Measurements from ENCODE around the gene AGRP. TPM values are rescaled to one million over a fixed set of nuclear protein-coding genes. Genes with fewer than 3 reads are reported as not detected.

Gene AGRP
- total RNA-seq, 2 experiments from 2014 or later: not detected

GRCh38 chr16:67444259-67445125 is 38.9 kb downstream of the AGRP start:
- no peaks in the 10 kb centered on the region for H3K27me3 Mint-ChIP-seq
- no peaks in the 10 kb centered on the region for H3K36me3 Mint-ChIP-seq
- CTCF ChIA-PET: interaction anchor here (0.7 to 15.6 kb wide), 5 partner anchors 10 to 363 kb away, joined by 3 to 139 read pairs (median 4); partner anchors contain the start of gene HSD11B2
- ATAC-seq (no peak), DNase-seq (no peak)
- no peak overlapping the region for H3K27ac Mint-ChIP-seq
- H3K9me3 Mint-ChIP-seq (ENCODE audit: low read depth): no peaks in the 10 kb centered on the region
- peaks cover 4% of the 10 kb centered on the region for H3K4me1 Mint-ChIP-seq
- H3K4me3 Mint-ChIP-seq: no peak overlapping the region

- ATAC-seq: no peak
- DNase-seq: no peak
- CTCF ChIA-PET: interaction anchor here (1.1 to 15.6 kb wide), 3 partner anchors 12 to 61 kb away, joined by 3 to 139 read pairs (median 4); partner anchors contain the start of gene HSD11B2
- Mint-ChIP-seq H3K36me3 (peaks cover 4% of the 10 kb centered on the region), H3K27me3 (no peaks in the 10 kb centered on the region), H3K9me3 (ENCODE audit: low read depth) (no peaks in the 10 kb centered on the region), H3K4me3 (no peak overlapping the region), H3K4me1 (peaks cover 4% of the 10 kb centered on the region), H3K27ac (no peak overlapping the region)
Measured at GRCh38 chr16:67443265-67443664, 40.1 kb downstream of the AGRP start.

- CTCF ChIA-PET: interaction anchor here (1.1 to 15.6 kb wide), 3 partner anchors 16 to 61 kb away, joined by 3 to 139 read pairs (median 4); no protein-coding TSS in a partner anchor
- peaks cover 5% of the 10 kb centered on the region for H3K4me1 Mint-ChIP-seq
- peaks cover 4% of the 10 kb centered on the region for H3K36me3 Mint-ChIP-seq
- DNase-seq (no peak), ATAC-seq (no peak)
- H3K9me3 Mint-ChIP-seq (ENCODE audit: low read depth): no peaks in the 10 kb centered on the region
- H3K27me3 Mint-ChIP-seq: no peaks in the 10 kb centered on the region
- H3K4me3 Mint-ChIP-seq: no peak overlapping the region
- H3K27ac Mint-ChIP-seq: no peak overlapping the region
Measured at GRCh38 chr16:67442581-67443255, 40.6 kb downstream of the AGRP start.

DNA sequence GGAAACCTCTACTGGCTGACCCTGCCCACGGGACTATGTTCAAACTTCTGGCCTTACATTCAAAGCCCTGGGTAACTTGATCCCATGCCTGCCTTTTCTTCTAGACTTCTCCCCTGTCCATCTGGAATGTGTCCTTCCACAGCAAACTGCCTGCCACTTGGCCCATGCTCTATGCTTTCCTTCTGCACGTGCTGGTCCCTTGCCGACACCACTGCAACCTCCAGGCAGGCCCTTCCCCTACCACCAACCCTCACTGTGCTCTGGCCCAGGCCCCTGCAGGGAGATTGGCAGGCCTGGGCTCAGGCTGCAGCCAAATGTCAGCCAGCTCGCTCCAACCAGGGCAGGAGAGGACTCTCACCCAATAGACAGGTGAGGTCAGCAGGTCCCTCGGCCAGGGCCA is 41.4 kb downstream of the AGRP start:
- Mint-ChIP-seq H3K4me1 (peaks cover 3% of the 10 kb centered on the region), H3K27me3 (no peaks in the 10 kb centered on the region), H3K27ac (no peak overlapping the region), H3K4me3 (no peak overlapping the region), H3K9me3 (ENCODE audit: low read depth) (no peaks in the 10 kb centered on the region), H3K36me3 (peaks cover 4% of the 10 kb centered on the region)
- DNase-seq: no peak
- no peak for ATAC-seq
- CTCF ChIA-PET: interaction anchor here (0.7 to 15.6 kb wide), 6 partner anchors 9 to 488 kb away, joined by 3 to 139 read pairs (median 3); partner anchors contain the start of gene HSD11B2

DNA sequence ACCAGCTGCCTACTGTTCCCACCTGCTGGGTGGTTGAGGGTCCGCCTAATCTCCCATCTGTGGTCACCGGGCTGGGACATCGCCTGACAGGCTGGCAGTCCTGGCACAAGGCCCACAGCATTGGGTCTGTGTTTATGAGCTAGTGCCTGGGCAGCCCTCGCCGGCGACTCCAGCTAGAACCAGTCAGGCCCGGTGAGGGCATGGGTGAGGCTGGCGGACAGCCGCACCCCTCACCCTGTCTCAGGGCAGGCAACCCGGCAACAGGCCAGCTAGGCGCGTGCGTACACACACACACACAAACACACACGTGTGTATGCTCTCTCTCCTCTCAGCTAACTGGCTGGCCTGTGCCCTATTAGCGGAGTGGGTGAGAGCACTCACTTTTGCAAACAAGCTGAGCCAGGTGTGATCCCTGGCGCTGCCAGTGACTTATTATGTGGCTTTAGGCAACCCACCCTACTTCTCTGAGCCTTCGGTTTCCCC is 42.0 kb downstream of the AGRP start:
- no peak for ATAC-seq
- Mint-ChIP-seq H3K36me3 (peaks cover 4% of the 10 kb centered on the region), H3K4me1 (peaks cover 3% of the 10 kb centered on the region), H3K27ac (no peak overlapping the region), H3K9me3 (ENCODE audit: low read depth) (no peaks in the 10 kb centered on the region), H3K27me3 (no peaks in the 10 kb centered on the region), H3K4me3 (no peak overlapping the region)
- no peak for DNase-seq
- CTCF ChIA-PET: interaction anchor here (0.9 to 15.6 kb wide), 4 partner anchors 10 to 24 kb away, joined by 3 to 139 read pairs (median 6); partner anchors contain the start of gene HSD11B2

GRCh38 chr16:67438824-67439393 is 44.4 kb downstream of the AGRP start:
- H3K27ac Mint-ChIP-seq: no peak overlapping the region
- H3K36me3 Mint-ChIP-seq: peaks cover 4% of the 10 kb centered on the region
- peaks cover 3% of the 10 kb centered on the region for H3K4me1 Mint-ChIP-seq
- CTCF ChIA-PET: interaction anchor here (15.6 kb wide), 1 partner anchor 13 kb away, joined by 139 read pairs; no protein-coding TSS in a partner anchor
- no peaks in the 10 kb centered on the region for H3K27me3 Mint-ChIP-seq
- ATAC-seq (no peak), DNase-seq (no peak)
- no peak overlapping the region for H3K4me3 Mint-ChIP-seq
- no peaks in the 10 kb centered on the region for H3K9me3 Mint-ChIP-seq (ENCODE audit: low read depth)

GRCh38 chr16:67438098-67438791 is 45.1 kb downstream of the AGRP start:
- DNase-seq: no peak
- peaks cover 3% of the 10 kb centered on the region for H3K4me1 Mint-ChIP-seq
- no peak for ATAC-seq
- no peak overlapping the region for H3K4me3 Mint-ChIP-seq
- H3K9me3 Mint-ChIP-seq (ENCODE audit: low read depth): no peaks in the 10 kb centered on the region
- H3K27ac Mint-ChIP-seq: no peak overlapping the region
- H3K27me3 Mint-ChIP-seq: no peaks in the 10 kb centered on the region
- H3K36me3 Mint-ChIP-seq: peaks cover 4% of the 10 kb centered on the region
- CTCF ChIA-PET: no interaction called here

DNA sequence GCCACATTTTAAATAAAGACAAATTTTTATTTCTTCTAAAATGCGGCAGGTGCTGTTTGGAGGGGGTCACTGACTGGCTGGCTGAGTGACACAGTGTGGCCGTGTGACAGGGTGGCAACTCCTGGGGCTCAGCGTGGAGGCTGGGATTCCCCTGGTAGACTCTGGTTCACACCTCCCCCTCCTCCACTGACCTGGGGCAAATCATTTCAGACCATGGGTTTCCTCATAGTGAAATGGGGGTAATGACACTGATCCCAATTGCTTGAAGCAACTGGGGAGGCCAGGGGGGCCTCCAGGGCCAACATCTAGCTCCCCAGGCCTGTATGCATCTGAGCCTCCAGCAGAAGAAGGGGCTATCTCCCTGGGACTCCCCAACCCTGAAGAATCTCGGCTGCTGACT is 45.8 kb downstream of the AGRP start:
- Mint-ChIP-seq H3K27ac (no peak overlapping the region), H3K27me3 (peaks cover 2% of the 10 kb centered on the region), H3K4me1 (peaks cover 3% of the 10 kb centered on the region), H3K9me3 (ENCODE audit: low read depth) (no peaks in the 10 kb centered on the region), H3K36me3 (peaks cover 4% of the 10 kb centered on the region), H3K4me3 (no peak overlapping the region)
- CTCF ChIA-PET: no interaction called here
- DNase-seq (no peak), ATAC-seq (no peak)

DNA sequence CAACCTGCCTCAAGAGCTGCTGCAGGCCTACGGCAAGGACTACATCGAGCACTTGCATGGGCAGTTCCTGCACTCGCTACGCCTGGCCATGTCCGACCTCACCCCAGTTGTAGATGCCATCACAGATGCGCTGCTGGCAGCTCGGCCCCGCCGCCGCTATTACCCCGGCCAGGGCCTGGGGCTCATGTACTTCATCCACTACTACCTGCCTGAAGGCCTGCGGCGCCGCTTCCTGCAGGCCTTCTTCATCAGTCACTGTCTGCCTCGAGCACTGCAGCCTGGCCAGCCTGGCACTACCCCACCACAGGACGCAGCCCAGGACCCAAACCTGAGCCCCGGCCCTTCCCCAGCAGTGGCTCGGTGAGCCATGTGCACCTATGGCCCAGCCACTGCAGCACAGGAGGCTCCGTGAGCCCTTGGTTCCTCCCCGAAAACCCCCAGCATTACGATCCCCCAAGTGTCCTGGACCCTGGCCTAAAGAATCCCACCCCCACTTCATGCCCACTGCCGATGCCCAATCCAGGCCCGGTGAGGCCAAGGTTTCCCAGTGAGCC is 46.6 kb downstream of the AGRP start:
- H3K27me3 Mint-ChIP-seq: peaks cover 8% of the 10 kb centered on the region
- H3K4me3 Mint-ChIP-seq: no peak overlapping the region
- no peak for DNase-seq
- H3K27ac Mint-ChIP-seq: no peak overlapping the region
- peaks cover 4% of the 10 kb centered on the region for H3K36me3 Mint-ChIP-seq
- no peaks in the 10 kb centered on the region for H3K9me3 Mint-ChIP-seq (ENCODE audit: low read depth)
- ATAC-seq: no peak
- CTCF ChIA-PET: interaction anchor here (1.6 kb wide), 1 partner anchor 10 kb away, joined by 6 read pairs; no protein-coding TSS in a partner anchor
- H3K4me1 Mint-ChIP-seq: peaks cover 3% of the 10 kb centered on the region

- H3K27me3 Mint-ChIP-seq: peaks cover 12% of the 10 kb centered on the region
- peaks cover 4% of the 10 kb centered on the region for H3K36me3 Mint-ChIP-seq
- no peak for DNase-seq
- H3K9me3 Mint-ChIP-seq (ENCODE audit: low read depth): no peaks in the 10 kb centered on the region
- CTCF ChIA-PET: interaction anchor here (1.1 to 1.6 kb wide), 3 partner anchors 11 to 175 kb away, joined by 3 to 6 read pairs (median 4); partner anchors contain the start of gene ZDHHC1
- H3K27ac Mint-ChIP-seq: no peak overlapping the region
- no peak for ATAC-seq
- H3K4me1 Mint-ChIP-seq: peaks cover 6% of the 10 kb centered on the region
- H3K4me3 Mint-ChIP-seq: no peak overlapping the region
Measured at GRCh38 chr16:67435758-67436164, 47.6 kb downstream of the AGRP start.

DNA sequence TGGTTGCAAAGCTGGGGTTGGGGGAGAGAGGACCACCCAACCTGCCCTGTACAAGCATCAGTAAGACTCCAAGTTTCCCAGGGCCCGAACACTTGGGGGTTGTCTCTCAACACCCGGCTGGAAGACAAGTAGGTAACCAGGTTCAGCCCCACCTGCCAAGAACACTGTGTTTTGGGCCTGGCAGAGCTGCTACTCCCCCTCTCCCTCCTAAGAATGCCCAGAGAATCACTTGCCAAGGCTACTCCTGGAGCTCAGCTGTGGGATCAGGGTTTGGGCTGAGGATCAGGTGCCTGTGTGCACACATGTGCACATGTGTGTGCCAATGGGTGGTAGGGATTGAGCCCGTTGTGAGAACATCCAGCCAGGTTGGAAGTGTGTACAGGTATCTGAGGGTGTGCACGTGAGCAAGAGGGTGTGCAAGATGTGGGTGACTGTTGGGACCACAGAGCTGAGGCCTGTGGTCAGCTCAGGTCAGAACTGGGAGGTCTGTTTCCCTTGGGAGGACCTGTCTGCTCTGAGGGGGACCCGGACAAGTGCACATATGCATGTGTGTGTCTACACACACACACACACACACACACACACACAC is 50.1 kb downstream of the AGRP start:
- ATAC-seq (no peak), DNase-seq (no peak)
- no peaks in the 10 kb centered on the region for H3K36me3 Mint-ChIP-seq
- H3K9me3 Mint-ChIP-seq (ENCODE audit: low read depth): no peaks in the 10 kb centered on the region
- H3K4me3 Mint-ChIP-seq: no peak overlapping the region
- peaks cover 32% of the 10 kb centered on the region for H3K27me3 Mint-ChIP-seq
- CTCF ChIA-PET: interaction anchor here (0.6 to 3.0 kb wide), 4 partner anchors 9 to 33 kb away, joined by 3 to 10 read pairs (median 4); no protein-coding TSS in a partner anchor
- no peak overlapping the region for H3K27ac Mint-ChIP-seq
- peaks cover 10% of the 10 kb centered on the region for H3K4me1 Mint-ChIP-seq
